Activated CD8-positive, alpha-beta memory T cell treated with anti-CD3 and anti-CD28 coated beads for 36 hours (primary cell): ENCODE data around the gene CGNL1. TPM values are rescaled to one million over a fixed set of nuclear protein-coding genes. Genes with fewer than 3 reads are reported as not detected.

Source experiments
- CTCF ChIA-PET: fragments of 350-600 bp; sonication (Branson Sonifier 250); formaldehyde crosslinking; loops from one replicate; lab custom pipeline; 2021; ENCODE audit warnings: antibody characterized with exemption; lab: Charles Lee
- POLR2A ChIA-PET: fragments of 350-600 bp; sonication (Branson Sonifier 250); formaldehyde crosslinking; loops from one replicate; lab custom pipeline; 2021; ENCODE audit warnings: antibody characterized with exemption; lab: Charles Lee
- total RNA-seq, 2 experiments: library from RNA; stranded (reverse); gene quantifications; one replicate each; pipeline ENCODE4 v1.2.3, GENCODE V29; 2021

The CGNL1 gene
- total RNA-seq, 2 experiments from 2014 or later, result not detected

- ChIA-PET CTCF (no interaction called here), POLR2A (no interaction called here)
These were observed 35.9 kb downstream of the CGNL1 start for GRCh38 chr15:57411945-57412768.

GRCh38 chr15:57415602-57416001, 39.3 kb downstream of the CGNL1 start:
- ChIA-PET POLR2A (no interaction called here), CTCF (no interaction called here)

GRCh38 chr15:57418635-57419034, 42.3 kb downstream of the CGNL1 start:
- CTCF ChIA-PET, result interaction anchor here (1.6 kb wide), 1 partner anchor 9 kb away, joined by 3 read pairs; no protein-coding TSS in a partner anchor
- POLR2A ChIA-PET, result no interaction called here

- POLR2A ChIA-PET, result no interaction called here
- CTCF ChIA-PET, result no interaction called here
These were observed 43.0 kb downstream of the CGNL1 start for GRCh38 chr15:57419335-57419734.

- ChIA-PET CTCF (no interaction called here), POLR2A (no interaction called here)
These were observed 44.8 kb downstream of the CGNL1 start for GRCh38 chr15:57421110-57421509.

- CTCF ChIA-PET, result no interaction called here
- POLR2A ChIA-PET, result no interaction called here
These were observed 45.2 kb downstream of the CGNL1 start for GRCh38 chr15:57421551-57421950.

GRCh38 chr15:57422113-57422754, 45.9 kb downstream of the CGNL1 start:
- ChIA-PET CTCF (no interaction called here), POLR2A (no interaction called here)

- CTCF ChIA-PET, result no interaction called here
- POLR2A ChIA-PET, result no interaction called here
These were observed 47.4 kb downstream of the CGNL1 start for GRCh38 chr15:57423599-57424140.

GRCh38 chr15:57424628-57425405, 48.5 kb downstream of the CGNL1 start:
- ChIA-PET CTCF (no interaction called here), POLR2A (no interaction called here)

- CTCF ChIA-PET, result no interaction called here
These were observed 49.5 kb downstream of the CGNL1 start for GRCh38 chr15:57425842-57426241.

GRCh38 chr15:57427367-57427821, 51.1 kb downstream of the CGNL1 start:
- POLR2A ChIA-PET, result no interaction called here
- CTCF ChIA-PET, result interaction anchor here (1.1 to 1.3 kb wide), 2 partner anchors 9 to 133 kb away, joined by 3 read pairs; no protein-coding TSS in a partner anchor

More at GRCh38 chr15:57425842-57426241, 49.5 kb downstream of the CGNL1 start:
- POLR2A ChIA-PET, result no interaction called here

GRCh38 chr15:57432141-57432741, 55.9 kb downstream of the CGNL1 start:
- POLR2A ChIA-PET, result no interaction called here

GRCh38 chr15:57436166-57436565, 59.9 kb downstream of the CGNL1 start:
- POLR2A ChIA-PET, result no interaction called here
- CTCF ChIA-PET, result no interaction called here

More at GRCh38 chr15:57432141-57432741, 55.9 kb downstream of the CGNL1 start:
- CTCF ChIA-PET, result no interaction called here

GRCh38 chr15:57436961-57437360, 60.7 kb downstream of the CGNL1 start:
- CTCF ChIA-PET, result no interaction called here

GRCh38 chr15:57437564-57437963, 61.3 kb downstream of the CGNL1 start:
- CTCF ChIA-PET, result no interaction called here
- POLR2A ChIA-PET, result no interaction called here

More at GRCh38 chr15:57436961-57437360, 60.7 kb downstream of the CGNL1 start:
- POLR2A ChIA-PET, result no interaction called here

- CTCF ChIA-PET, result no interaction called here
- POLR2A ChIA-PET, result no interaction called here
These were observed 61.9 kb downstream of the CGNL1 start for GRCh38 chr15:57438166-57438565.

GRCh38 chr15:57439128-57440027, 63.1 kb downstream of the CGNL1 start:
- ChIA-PET CTCF (no interaction called here), POLR2A (no interaction called here)

- CTCF ChIA-PET, result no interaction called here
- POLR2A ChIA-PET, result no interaction called here
These were observed 63.9 kb downstream of the CGNL1 start for GRCh38 chr15:57440167-57440566.
